GM18951 (cell line): ENCODE data around the gene CCDC192.

Source experiments
- POLR2A ChIP-seq: IDR thresholded peaks from 4 replicates; pipeline ENCODE4 v1.6.1; 2011; ENCODE audit warnings: mild to moderate bottlenecking; ENCODE audit not compliant: insufficient read length, insufficient read depth; ENCODE audit errors: extremely low read depth
- in situ Hi-C: fragments of 300-500 bp; cut with MboI; formaldehyde crosslinking; loops from one replicate; pipeline ENCODE4 v1.12.0; 2022; ENCODE audit warnings: low sequenced_read_pairs, mixed read lengths, inconsistent platforms; ENCODE audit not compliant: unreplicated experiment

Gene CCDC192

DNA sequence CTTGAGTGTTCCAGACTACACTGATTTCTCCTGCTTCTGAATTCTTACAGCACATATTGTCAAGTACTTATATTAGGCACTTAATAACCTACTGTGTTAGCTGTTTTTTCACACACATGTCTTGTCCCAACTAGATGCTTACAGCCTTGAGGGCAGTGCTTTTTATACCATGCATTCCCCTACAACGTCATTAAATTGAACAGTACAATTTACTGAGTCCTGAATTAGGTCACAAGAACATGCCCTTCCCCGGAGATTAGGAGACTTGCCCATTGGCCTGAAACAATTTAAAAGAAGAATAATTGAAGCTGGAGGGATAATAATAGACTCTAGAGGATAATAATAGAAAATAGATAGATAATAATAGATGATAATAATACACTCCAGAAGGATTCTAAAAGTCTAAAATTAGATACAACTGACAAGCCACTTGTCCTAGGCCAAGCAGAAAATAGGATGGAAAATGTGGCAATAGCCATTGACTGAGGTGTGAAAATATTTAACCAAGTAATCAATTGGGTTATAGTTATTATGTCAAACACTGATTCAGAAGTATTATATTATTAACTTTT, 267.7 kb downstream of the CCDC192 start:
- in situ Hi-C loops = no loop called here
- no peak for TF ChIP-seq POLR2A

GRCh38 chr5:127975961-127976360, 272.8 kb downstream of the CCDC192 start:
- in situ Hi-C loops = no loop called here
- no peak for TF ChIP-seq POLR2A

DNA sequence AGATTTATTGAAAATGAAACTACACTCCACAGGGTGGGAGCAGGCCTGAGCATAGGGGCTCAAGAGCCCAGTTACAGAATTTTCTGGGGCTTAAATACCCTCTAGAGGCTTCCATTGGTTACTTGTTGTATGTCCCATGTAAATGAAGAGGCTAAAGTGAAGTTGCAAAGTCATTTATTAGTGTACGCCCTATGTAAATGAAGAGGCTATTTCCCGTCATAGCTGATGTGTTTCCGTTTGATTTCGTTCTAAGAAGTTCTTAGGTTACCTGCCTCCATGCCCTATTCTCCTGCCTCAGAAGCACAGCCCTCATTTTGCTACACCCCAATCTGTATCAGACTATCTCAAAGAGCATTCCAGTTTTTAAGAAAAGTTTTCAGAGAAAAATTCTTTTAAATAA, 273.3 kb downstream of the CCDC192 start:
- TF ChIP-seq POLR2A = no peak
- in situ Hi-C loops = no loop called here

DNA sequence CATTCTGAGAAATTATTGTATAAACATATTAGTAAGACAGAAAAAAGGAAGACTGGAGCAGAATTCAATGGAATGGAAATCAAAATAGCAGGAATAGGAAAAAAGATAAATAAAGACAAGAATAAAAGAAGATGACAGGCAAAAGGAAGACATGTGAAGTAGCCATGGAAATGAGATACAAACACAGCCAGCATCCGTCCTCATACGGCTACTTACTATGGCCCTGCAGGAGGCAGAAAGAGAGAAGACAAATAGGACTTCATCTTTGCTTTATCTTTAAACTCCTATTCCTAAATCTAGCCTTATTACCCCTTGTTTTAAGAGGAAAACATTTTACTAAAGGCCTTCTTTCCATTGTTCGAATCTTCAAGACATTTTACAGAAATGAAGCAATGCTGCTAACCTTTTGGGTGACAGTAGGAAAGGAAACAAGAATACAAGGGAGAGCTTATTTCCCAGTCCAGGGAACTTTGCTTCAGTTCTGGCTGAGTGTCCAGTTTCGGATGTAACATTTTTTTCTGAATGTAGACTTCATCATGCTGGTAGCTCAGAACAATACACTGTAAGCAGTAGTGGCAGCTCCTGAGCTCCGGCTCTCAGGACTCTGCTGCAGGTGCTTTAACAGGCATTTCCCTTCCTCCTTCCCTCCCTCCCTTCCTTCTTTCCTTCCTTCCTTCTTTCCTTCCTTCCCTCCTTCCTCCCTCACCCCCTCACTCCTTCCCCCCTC, 274.0 kb downstream of the CCDC192 start:
- in situ Hi-C loops = no loop called here
- TF ChIP-seq POLR2A = no peak

DNA sequence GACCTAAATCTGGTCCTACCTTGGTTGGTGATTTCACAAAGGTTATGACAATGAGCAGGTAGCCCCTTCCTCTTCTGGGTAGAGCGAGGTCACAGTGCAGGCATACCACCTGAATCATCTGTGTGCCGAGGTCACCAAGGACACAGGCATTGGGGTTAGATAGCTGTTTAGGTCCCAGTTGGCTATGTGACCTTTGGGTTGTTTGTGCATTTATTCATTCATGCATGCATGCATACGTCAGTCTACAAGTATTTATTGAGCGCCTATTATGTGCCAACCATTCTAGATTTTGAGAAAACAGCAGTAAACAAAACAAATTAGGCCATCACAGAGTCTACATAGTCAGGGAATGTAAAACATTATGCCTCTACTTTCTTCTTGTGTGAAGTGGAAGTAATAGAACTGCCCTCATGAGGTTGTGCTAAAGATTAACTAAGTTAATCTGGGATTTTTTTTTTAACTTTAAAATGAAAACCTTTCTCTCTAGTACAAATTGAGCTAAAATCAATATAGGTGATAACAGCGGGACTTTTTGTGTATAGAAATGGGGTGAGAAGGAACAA, 275.6 kb downstream of the CCDC192 start:
- in situ Hi-C loops = no loop called here
- TF ChIP-seq POLR2A = no peak

- in situ Hi-C loops = no loop called here
- TF ChIP-seq POLR2A = no peak
These were observed 276.3 kb downstream of the CCDC192 start for GRCh38 chr5:127979475-127979874.

- TF ChIP-seq POLR2A = no peak
- in situ Hi-C loops = no loop called here
These were observed 277.7 kb downstream of the CCDC192 start for GRCh38 chr5:127980843-127981242.

GRCh38 chr5:127981498-127981897, 278.3 kb downstream of the CCDC192 start:
- in situ Hi-C loops = no loop called here
- TF ChIP-seq POLR2A = no peak

- no peak for TF ChIP-seq POLR2A
- in situ Hi-C loops = no loop called here
These were observed 282.7 kb downstream of the CCDC192 start for GRCh38 chr5:127985811-127986325.

DNA sequence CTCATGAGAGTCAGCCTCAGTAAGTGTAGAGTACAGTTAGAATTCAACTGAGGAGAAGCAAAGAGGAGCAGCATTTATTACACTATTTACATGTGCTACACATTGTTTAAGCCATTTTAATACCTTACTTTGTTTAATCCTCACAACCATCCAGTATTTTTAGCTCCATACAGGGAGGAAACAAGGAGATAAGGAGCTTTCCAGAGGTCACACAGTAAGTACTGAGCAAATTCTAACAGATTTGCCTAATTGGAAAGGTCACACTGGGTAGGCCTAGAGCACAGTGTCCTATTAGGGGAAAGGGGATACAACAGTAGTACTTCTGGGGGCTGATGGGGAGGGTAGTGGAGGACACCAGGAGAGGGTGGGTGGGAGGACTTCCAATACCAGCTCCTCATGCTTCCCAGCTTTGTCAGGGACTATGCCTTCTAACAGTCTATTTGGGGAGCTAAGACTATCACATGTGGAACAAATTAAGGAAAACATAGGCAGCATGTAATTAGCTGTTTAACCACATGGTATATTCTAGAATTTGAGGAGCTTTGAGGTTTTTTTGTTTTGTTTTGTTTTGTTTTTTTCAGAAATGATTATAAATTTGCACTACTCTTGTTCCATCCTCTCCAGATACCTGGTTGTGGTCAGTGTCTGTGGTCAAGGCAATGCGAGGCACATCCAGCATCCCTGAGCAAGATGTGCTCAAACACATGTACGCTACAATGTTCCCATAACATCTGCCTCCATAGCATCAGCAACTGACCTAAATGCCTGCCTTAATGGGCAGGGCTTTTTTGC, 284.4 kb downstream of the CCDC192 start:
- TF ChIP-seq POLR2A = no peak
- in situ Hi-C loops = no loop called here

DNA sequence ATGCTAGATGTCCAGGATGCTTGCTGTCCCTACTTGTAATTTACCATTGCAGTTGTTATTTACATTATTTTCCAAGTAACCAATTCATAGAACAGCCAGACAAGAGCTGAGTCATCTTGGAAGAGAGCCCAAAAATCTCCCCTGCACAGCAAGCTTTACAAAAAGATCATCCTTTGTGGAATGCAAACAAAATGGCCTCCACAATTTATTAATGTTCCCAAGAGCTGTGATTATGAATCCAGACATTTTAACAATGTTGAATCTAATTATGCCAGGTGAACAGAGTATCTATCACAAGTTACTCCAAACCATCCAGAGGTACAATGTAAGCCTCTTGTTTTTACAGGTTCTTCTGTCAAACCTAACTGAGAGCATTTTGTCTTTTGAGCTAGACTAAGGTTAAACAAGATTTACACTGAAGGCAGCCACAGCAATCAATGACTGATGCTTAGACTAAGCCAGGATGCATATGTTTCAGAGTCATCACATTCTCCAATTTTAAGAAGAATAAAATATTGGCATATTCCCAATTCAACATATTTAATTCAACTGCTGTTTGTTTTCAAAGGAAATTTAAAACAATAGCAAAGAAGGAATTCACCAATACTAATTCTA, 285.1 kb downstream of the CCDC192 start:
- no peak for TF ChIP-seq POLR2A
- in situ Hi-C loops = no loop called here
